Tibial nerve (tissue), 4 donors: ENCODE results near the gene ERBB2.

Experiments used
- CTCF ChIP-seq, 5 experiments: fragments of 200-600 bp in 3 of 5; fragments of 450-650 bp in 2 of 5; sonication (generic) in 3 of 5; IDR thresholded peaks; one replicate each; pipeline ENCODE4 v1.5.1; 2016 to 2019; ENCODE audit warnings: antibody characterized with exemption in 5 of 5, mild to moderate bottlenecking in 3 of 5, moderate library complexity in 2 of 5
- EP300 ChIP-seq, 2 donors: sonication (generic); formaldehyde crosslinking; IDR thresholded peaks; one replicate each; pipeline ENCODE4 v1.6.1; 2017; ENCODE audit warnings: antibody characterized with exemption in 2 of 2, mild to moderate bottlenecking in 1 of 2
- POLR2A ChIP-seq, 2 donors: fragments of 450-650 bp; IDR thresholded peaks; one replicate each; pipeline ENCODE4 v1.6.1; 2017; ENCODE audit warnings: antibody characterized with exemption in 2 of 2, mild to moderate bottlenecking in 2 of 2, moderate library complexity in 2 of 2

GRCh38 chr17:39744836-39745215 is 45.0 kb downstream of the ERBB2 start:
- TF ChIP-seq POLR2A (IDR thresholded peaks at IDR 0.05) (no peak), CTCF (IDR thresholded peaks at IDR 0.05) (no peak), EP300 (IDR thresholded peaks at IDR 0.05) (no peak)
